GM18858 (cell line): Measurements from ENCODE around the gene ZNF496.
"Not testable (repeated sequence)": the region's sequence is repeated elsewhere in the genome, so short reads cannot be mapped to it uniquely, and the experiment has no call there.

Source experiments
- ATAC-seq: cut with Tn5 transposase; IDR thresholded peaks from one replicate; pipeline ENCODE4 v1.9.1; 2021; ENCODE audit not compliant: unreplicated experiment

ZNF496 gene

GRCh38 chr1:247360116-247360898 is 28.6 kb upstream of the ZNF496 start:
- ATAC-seq = no peak

DNA sequence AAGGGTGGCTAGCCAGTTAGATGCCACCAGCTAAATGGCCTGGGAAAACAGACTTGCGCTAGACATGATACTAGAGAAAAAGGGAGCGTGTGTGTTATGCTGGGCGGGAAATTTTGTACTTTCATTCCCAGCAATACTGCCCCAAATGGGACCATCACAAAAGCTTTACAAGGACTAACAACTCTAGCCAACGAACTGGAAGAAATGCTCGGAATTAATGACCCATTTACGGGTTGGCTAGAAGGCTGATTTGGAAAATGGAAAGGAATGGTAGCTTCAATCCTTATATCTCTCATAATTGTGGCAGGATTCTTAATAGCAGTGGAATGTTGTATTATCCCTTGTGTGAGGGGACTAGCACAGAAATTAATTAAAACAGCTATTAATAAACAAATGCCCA is 27.9 kb upstream of the ZNF496 start:
- ATAC-seq = no peak

DNA sequence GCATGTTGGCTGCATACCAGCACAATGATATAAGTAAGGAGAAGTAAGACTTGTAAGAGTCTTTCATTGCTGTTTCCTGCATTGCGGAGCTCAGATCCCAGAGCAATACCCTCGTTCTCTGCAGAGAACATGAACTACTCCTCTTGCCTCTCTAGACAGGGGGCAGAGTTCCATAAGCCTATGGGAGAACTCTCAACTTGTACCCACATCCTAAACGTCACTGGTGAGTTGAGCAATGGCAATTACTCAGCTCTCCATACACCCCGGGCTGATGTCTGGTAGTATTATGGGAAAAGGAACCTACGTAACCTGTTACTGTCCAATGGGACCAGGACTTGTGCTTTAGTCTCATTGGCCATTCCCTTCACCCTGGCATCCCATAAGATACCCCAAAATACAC is 27.3 kb upstream of the ZNF496 start:
- no peak for ATAC-seq

DNA sequence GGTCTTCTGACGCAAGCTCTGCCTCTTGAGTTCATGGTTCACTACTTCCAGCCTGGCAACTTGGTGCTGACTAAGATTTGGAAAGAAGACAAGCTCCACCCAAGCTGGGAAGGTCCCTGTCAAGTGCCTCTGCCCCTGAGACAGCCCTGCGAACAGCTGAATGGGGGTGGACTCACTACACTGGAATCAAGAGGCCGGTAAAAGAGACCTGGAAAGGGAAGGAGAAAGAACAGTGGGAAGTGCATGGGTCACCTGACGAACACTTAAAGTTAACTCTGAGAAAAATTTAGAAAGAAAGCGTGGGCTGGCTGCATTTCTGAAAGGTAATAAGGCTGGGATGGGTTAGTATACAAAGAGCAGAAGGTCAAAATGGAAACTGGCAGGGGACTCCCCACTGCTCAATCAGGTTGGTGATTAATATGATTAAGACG is 26.1 kb upstream of the ZNF496 start:
- ATAC-seq = peak; percentile 87

DNA sequence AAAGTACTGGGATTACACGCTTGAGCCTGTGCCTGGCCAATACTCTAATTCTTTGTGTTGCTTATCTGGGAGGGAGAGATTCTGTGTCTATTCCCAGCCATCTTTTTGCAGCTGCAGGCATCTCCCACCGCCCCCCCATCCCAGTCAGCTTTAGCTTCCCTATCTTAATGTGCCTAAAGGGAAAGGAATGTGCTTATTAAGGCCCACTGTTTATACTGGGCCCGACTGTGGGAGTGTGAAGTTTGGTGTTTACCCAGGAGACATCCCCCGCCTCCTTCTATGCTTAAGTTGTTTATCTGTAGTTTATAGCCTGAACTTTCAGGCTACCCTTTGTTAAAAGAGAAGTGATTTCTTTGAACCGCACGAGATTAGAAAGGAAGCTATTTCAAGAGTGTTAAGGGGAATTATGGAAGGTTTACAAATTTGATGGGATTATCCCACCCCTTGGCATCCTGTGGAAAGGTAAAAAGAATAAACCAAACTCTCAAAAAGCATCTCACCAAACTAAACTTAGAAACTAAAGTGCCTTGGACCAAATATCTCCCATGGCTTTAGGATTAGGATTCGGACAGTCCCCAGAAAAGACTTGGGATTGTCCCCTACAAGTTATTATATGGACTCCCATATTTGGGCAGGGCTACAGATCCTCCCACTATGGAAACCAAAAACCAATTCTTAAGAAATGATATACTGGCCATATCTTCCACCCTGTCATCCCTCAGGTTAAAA is 25.5 kb upstream of the ZNF496 start:
- no peak for ATAC-seq

DNA sequence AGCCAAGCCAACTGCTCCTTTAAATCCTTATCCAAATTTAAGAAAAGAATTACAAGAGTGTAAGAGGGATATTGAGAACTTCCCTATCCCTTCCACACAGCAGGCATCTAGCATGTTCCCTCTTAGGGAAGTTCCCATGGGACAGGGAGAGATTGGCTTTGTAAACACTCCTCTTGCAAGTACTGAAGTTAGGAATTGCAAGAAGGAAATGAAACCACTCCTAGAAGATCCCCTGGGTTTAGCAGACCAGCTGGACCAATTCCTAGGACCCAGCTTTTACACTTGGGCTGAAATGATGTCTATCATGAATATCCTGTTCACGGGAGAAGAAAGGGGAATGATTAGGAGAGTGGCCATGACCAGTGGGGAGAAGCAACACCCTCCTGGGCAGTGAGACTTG is 23.5 kb upstream of the ZNF496 start:
- not testable (repeated sequence) for ATAC-seq

- ATAC-seq = no peak
Measured at GRCh38 chr1:247352175-247352574, 20.5 kb upstream of the ZNF496 start.

- no peak for ATAC-seq
Measured at GRCh38 chr1:247350587-247350986, 18.9 kb upstream of the ZNF496 start.

- no peak for ATAC-seq
Measured at GRCh38 chr1:247347477-247348222, 16.0 kb upstream of the ZNF496 start.

GRCh38 chr1:247345881-247346280 is 14.2 kb upstream of the ZNF496 start:
- ATAC-seq = no peak

GRCh38 chr1:247343801-247344200 is 12.1 kb upstream of the ZNF496 start:
- no peak for ATAC-seq

DNA sequence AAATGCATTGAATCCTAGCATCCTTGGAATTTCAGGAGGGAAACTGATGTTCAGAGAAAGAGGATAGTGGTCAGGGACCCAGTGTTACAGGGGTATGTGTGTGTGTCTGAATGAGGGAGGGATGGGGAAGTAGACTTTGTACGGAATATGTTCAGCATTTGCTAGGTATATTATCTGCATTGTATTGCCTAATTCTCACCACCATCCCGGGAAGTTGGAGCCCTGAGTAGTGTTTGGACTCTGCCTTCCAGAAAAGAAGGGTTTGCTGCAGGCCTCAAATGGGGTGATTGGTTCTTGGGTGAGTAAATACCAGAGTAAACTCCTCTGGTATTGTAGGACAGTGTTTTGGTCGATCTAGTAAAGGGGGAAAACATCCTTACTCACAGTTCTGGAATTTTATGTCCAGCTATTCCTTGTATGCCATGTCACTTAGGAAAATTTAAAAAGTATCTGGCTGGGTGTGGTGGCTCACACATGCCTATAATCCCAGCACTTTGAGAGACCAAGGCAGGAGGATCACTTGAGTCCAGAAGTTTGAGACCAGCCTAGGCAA is 7.1 kb upstream of the ZNF496 start:
- ATAC-seq = no peak

DNA sequence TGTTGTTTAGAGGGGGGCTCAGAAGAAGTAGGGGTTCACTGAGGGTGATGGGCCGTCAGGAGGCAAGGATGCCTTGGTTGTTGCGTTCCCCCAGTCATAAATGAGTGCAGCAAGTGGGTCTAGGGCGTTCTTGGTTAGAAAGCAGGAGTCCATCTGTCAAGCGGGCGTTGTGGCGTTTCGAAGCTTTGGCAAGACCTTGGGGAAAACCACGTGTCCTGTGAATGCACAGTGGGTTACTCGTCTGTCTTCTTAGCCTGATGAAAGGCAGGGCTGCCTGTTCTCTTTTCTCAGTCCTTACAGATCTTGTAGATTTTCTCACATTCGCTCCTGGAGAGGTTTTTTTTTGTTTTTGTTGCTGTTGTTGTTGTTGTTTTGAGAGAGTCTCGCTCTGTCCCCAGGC is 6.3 kb upstream of the ZNF496 start:
- no peak for ATAC-seq

- ATAC-seq = no peak
Measured at GRCh38 chr1:247337250-247337746, 5.6 kb upstream of the ZNF496 start.

GRCh38 chr1:247336390-247336789 is 4.7 kb upstream of the ZNF496 start:
- ATAC-seq = no peak

GRCh38 chr1:247335882-247336281 is 4.2 kb upstream of the ZNF496 start:
- ATAC-seq = no peak

DNA sequence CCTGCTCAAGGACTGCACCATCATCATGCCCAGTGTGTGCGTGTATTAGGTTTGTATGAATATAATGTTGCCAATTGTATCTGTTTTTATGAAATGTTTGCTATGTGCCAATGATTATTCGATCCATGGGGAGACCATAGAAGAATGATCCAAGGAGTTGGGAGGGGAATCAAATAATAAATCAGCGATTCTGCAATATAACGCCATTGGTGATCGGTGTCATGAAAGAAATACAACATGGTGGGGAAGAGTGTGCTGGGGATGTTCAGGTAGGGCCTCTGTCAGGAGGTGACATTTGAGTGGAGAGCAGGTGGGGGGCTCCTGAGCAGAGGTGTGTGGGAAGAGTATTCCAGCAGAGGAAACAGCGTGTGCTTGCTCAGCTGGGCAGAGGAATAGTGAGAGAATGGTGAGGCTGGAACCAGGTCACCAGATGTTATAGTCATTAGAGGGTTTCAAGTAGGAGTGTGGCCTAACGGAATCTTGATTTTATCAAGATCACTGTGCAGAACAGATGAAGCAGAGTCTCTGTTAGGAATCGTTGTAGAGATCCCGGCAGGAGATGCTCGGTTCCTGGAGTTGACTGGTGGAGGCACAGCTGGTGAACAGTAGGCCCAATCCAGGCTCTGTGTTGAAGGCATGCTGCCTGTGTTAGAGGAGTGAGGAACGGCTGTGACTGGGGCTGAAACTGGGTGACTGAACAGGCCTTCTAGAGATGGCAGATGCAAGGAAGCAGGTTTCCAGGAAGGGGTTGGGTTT is 2.9 kb upstream of the ZNF496 start:
- ATAC-seq = no peak

DNA sequence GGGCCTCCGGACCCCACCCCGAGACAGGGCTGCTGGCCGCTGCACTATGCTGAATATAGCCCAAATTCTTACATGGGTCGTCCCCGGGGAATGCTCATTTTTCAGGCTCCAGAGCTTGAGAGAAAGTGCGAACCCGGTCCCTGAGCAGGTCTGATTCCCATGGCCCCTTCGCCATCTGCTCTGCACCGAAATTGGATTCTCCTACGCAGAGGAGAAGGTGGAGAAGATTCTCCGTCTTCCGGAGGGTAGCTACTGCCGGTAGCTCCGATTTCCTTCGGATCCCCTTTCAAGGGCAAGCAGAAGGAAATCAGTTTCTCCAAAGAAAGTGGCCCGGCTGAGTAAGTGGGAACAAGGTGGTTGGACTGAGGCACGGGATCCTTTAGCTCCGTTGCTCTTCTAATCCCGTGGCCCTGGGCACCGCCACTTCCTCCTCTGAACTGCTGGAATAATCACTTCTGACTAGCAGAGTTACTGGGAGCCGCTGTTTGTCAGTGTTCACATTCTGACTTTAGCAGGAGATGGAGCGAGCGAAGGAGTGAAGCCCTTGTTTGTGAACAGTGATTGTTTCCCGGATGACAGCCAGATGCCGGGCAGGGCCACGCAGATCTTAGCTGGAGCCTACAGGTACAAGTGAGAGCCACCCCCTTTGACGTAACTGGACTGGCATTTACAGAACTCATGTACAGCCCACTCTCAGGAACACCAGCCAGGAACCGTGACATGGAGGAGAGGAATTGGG is 1.1 kb upstream of the ZNF496 start:
- ATAC-seq = no peak

DNA sequence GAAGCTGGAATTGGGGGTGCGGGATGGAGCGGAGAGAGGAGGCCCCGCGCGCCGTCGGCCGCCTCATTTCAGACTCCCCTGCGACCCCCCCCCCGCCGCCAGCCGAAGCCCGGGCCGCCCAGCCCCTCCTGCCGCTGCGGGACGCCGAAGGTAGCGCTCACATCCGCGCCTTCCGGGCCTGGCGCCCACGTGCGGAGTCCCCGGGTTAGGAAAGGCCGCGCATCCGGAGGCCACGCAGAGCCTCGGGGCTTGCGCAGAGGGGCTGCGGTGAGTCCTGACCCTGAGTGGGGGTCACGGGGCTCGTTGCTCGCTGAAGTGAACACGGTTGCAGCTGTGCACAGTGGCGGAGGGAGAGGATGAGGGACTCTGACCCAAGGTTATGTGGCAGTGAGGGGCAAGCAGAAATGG is 552 bp upstream of the ZNF496 start:
- ATAC-seq = peak; percentile 29

DNA sequence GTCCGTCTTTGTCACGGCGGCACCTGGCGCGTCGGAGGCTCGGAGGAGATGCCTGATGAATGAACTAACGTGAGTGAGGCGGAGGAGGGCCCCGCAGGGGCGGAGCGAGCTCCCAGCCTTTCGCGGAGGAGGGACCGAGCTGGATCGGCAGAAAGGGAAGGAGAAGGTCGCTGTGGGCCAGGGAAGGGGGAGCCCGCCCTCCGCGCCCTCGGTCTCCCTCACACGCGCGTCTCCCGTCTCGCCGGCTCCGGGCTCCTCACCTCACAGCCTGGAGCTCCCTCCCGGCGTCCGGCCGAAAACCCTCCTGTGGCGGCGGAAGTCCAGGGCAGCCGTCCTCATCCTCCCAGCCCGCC is 519 bp downstream of the ZNF496 start:
- peak; percentile 57 for ATAC-seq
